Daoy (cell line): ENCODE results near the gene SRRM4. TPM values are rescaled to one million over a fixed set of nuclear protein-coding genes. Genes with fewer than 3 reads are reported as not detected.
"Not testable (repeated sequence)": the region's sequence is repeated elsewhere in the genome, so short reads cannot be mapped to it uniquely, and the experiment has no call there.

Experiments
- DNase-seq: peaks from one replicate; pipeline ENCODE4 v3.0.0-alpha.2; 2015; ENCODE audit warnings: low read depth
- total RNA-seq: library from RNA; depleted of rRNA; stranded (reverse); fragments of >200 nt; shearing (Covaris generic); gene quantifications from 2 replicates; pipeline ENCODE4 v1.2.3, GENCODE V29; 2014

Gene SRRM4
- total RNA-seq, 1 experiment from 2014 or later = not detected

DNA sequence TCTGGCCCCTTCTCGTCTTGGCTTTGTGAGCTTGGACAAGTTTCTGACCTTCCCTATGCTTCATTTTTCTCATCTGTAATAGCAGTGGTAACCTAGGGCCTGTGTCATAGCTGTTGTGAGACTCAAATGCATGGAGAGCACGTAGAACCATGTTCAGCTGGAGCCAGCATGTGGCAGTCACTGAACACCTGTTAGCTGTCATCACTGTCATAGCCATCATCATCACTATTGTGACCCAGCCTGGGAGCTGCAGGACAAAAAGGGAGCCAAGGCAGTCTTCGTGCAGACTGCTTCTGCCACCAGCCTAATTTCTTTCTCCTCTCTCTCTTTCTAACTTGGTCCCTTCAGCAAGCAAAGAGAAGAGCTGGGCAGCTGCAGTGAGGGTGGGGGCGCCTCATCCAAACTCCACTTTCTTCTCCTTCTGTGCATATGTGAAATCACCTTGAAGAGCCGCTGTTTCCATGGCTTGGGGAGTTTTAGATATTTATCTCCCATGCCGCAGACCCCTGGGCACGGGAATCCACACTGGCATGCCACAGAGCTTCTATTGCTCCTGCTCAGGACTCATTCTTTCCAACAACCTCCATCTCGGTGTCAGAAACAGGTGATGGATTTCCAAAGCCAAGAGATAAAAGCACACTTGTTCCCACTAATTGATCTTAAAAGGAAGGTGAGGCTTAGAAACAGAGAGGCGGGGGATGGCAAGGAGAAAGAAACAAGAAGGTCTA, 87.0 kb downstream of the SRRM4 start:
- no peak for DNase-seq

DNA sequence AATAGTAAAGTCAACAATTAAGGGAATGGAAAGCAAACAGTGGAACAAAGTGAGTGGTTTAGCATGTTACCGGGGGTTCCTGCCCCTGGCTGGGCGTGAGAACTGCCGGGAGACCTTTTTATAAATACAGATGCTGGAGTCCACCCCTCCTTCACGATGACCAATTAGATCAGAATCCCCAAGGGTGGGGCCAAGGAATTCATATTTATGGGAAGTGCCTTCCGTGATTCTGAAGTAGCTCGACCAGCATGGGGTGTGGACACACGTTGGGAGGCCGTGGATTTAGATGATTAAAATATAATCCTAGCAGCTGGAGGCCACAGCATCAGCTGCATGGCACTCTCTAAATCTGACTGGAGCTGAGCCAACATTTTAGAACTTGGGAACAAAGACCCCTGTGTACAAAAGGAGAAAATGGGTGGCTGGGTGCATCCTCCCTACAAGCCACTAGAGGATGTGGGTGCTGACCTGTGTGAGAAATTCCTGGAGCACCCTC, 87.9 kb downstream of the SRRM4 start:
- no peak for DNase-seq

DNA sequence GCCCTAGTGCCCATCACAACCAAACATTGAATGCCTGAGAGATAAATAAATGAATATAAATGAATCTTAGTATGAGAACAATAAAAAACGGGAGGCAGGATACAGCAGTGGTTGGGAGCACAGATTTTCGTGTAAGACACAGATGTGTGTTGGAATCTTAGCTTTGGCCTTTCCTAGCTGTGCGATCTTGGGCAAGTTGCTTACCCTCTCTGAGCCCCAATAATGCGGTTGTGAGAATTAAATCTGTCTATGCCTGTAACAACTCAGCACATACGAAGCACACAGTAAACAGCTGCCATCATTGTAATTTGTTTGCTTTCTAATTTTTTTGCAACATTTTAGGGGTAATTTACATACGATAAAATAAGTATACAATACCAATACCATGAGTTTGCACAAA, 89.8 kb downstream of the SRRM4 start:
- DNase-seq = no peak

DNA sequence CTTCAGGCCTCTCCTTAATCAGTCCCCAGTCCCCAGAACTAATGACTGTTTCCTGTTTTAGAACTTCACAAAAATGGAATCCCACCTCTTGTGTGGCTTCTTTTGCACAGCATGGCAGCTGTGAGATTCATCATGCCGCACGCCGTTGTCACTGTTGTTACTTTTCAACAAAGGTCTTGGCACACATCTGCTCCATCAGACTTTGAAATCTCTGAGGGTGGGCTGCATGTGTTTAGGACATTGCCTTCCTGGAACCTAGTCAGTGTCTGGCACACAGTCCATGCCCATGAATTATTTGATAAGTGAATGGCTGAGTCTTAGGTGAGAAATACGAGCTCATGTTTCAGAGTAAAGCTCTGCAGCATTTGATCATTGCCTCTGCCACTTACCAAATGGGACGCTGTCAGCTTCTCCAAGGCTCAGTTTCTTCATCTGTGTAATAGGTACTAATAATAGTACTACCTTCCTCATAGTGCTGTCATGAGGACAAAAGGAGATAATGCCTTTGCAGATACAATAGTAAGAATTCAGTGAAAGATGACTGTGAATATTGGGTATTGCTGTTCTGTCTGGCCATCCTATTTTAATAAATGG, 90.4 kb downstream of the SRRM4 start:
- no peak for DNase-seq

DNA sequence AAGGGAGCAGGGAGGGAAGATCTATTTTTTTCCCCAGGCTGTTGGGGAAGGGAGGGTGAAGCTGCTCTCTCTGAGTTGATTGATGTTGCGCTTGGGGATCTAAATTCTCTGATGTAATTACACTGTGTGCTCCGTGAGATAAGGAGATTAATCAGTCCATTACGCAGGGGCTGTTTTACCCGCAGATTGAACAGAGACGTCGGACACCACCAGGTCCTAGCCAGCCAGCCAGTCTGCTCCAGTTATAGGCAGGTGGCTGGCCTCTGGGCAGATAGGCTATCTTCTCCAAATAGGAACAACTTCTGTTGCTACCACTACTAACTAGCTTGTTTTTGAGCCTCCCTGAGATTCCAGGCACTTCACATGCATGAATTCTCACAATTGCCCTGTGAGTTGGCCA, 91.1 kb downstream of the SRRM4 start:
- no peak for DNase-seq

DNA sequence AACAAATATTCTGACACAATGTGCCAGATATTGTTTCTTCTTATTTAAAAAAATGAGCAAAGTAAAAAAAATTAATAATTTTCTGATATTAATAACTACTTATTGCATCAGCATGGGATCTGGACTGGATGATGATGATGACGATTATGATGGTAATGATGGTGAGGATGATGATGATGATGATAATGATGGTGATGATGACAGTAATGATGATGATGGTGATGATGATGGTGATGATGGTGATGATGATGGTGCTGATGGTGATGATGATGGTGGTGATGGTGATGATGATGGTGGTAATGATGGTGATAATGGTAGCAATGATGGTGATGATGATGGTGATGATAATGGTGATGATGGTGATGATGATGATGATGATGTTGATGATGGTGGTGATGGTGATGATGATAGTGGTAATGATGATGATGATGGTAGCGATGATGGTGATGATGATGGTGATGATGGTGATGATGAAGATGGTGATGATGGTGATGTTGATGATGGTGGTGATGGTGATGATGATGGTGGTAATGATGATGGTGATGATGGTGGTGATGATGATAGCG, 94.0 kb downstream of the SRRM4 start:
- DNase-seq = no peak

DNA sequence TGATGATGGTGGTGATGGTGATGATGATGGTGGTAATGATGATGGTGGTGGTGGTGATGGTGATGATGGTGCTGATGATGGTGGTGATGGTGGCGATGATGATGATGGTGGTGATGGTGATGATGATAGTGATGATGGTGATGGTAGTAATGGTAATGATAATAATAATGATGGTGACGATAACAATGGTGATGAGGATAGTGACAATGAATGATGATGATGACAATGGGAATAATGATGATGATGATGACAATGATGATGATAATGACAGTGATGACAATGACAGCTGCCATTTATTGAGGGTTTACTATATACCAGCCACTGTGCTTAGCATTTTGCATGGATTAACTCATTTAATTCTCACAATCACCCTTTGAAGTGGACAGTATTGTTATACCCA, 94.6 kb downstream of the SRRM4 start:
- no peak for DNase-seq

DNA sequence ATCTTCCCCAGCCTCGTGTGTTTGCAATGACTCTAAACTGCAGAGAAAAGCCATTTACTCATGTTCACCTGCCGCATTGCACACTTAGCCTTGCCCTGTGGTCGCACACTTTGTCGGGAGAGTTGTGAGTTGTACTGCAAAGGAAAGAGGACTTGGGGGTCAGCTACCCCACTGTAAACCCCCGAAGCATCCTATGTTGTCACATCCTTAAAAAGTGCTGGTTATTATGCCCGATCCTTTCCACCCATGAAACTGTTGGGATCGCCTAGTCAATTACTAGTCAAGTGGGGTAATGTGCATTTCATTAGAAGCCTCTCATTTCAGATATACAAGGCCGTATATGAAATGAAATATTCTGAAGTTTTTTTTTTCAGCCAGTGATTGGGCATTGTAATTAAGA, 98.2 kb downstream of the SRRM4 start:
- DNase-seq = no peak

DNA sequence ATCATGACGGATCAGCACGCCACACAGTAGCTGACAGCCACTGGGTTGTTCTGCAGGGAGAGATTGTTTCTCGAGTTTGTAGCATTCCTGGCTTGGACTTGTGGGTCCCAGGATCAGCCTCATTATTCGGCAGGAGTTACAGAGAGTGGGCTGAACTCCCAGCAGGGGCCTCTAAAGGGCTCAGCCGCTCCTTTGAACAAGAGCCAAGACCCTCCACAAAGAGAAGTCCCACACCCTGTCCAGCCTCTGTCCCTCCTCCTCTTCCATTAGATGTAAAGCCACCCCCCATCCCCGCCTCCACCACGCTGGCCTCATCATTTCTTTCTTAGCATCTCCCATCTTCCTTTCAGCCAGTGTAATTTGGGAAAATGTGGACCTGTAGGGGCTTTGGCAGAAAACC, 100.7 kb downstream of the SRRM4 start:
- no peak for DNase-seq

DNA sequence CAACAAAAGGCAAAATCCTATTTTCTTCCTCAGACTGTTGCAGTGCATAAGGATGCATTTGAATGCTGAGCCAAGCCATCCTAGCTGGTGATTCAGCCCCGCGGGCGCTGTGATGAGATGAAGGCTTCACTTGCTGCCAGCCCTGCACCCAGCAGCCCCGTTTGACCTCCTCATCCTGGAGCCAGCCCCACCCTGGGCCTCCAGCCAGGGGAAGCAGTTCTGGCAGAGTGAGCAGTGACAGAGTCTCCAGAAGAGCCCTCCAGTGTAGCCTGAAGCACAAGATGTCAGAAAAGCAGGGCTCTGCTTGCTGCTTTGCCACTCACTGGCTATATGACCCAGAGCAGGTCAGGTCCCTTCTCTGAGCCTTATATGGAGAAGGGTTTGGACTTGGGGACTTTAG, 101.2 kb downstream of the SRRM4 start:
- DNase-seq = no peak

DNA sequence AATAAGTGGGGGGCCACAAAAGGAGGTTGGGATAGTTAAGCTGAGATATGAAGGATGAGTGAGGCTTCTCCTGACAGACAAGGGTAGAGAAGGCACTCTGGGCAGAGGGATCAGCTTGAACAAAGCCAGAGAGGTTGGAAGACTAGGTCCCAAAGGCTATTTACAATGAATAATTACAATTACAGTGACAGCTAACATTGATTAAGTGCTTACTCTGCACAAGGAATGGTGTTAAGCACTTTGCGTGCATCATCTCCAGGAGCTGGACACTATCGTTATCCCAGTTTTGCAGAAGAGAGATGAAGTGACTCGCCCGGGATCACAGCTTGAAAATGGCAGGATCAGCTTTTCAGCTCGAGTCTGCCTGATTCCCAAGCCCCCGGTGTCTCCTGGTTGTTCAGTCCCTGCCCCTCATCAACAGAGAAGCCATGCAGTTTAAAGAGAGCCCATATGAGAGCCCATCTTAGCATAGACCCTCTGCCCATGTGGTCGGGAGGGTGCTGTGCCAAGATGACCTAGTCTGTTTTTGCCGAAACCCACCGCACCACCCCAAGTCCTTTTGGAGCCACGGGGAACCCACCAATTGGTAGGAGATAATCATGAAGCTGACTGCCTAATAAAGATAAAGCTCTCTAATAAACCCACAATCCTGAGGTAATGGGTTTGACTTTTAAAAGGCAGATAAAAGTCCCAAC, 107.5 kb downstream of the SRRM4 start:
- no peak for DNase-seq

DNA sequence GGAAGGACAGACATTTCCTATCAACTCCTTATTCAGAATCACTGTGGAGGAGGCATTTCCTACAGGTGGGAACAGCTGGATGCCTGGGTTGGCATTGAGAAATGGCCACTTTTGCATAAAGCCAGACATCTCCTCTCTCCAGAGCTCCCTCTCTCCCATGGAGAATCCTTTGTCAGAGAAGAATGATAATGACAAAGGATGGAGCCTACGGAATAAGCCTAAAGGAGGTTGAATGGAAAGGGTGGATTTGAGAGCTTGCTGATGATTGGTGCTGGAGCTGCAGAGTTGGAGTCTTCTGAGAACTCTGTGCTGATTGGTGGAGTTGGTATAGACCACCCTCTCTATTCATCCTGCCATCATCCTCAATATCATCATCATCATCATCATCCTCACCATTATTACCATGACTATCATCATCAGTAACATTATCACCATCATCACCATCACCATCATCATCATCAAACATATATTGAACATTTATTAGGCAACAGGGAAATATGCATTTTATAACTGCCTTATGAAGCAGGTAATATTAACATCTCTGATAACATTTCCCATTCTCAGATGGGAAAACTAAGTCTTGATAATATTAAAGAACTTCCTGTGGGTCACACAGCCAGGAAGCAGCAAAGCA, 108.2 kb downstream of the SRRM4 start:
- DNase-seq = no peak

DNA sequence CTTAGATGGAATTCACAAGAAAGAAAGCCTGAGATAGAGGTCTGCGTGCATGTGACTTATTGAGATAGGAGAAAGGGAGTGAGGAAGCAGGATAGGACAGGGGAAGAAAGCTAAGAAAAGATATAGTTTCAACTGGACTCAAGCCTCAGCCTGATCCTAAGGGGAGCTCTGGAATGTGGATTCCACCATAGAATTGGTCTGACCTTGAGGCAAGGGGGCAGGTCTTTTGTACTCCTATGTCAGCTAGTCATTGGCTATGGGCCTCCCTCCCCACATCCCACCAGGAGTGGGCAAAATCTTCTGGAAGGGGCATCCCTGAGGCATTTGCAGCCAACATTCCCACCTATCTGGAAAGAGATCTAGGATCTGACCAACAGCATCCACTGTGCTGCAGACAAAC, 108.9 kb downstream of the SRRM4 start:
- DNase-seq = no peak

DNA sequence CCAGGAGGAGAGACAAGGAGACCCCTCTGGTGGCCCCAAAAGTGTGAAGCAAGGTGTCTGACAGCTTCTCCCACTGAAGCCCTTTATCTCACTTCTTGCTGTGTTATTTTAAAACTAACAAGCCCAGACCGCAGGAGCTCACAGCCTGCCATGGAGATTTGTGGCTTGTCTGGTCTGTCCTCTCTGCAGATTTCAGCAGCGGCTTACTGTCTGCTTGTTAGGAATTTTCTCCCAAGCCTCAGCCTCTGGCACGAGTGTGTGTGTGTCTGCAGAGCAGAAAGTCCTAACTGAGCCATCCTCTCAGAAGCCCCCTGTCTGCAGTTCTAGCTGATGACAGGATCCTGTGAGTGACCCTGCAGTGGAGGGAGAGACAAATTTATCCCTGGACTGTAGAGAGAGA, 109.5 kb downstream of the SRRM4 start:
- no peak for DNase-seq

DNA sequence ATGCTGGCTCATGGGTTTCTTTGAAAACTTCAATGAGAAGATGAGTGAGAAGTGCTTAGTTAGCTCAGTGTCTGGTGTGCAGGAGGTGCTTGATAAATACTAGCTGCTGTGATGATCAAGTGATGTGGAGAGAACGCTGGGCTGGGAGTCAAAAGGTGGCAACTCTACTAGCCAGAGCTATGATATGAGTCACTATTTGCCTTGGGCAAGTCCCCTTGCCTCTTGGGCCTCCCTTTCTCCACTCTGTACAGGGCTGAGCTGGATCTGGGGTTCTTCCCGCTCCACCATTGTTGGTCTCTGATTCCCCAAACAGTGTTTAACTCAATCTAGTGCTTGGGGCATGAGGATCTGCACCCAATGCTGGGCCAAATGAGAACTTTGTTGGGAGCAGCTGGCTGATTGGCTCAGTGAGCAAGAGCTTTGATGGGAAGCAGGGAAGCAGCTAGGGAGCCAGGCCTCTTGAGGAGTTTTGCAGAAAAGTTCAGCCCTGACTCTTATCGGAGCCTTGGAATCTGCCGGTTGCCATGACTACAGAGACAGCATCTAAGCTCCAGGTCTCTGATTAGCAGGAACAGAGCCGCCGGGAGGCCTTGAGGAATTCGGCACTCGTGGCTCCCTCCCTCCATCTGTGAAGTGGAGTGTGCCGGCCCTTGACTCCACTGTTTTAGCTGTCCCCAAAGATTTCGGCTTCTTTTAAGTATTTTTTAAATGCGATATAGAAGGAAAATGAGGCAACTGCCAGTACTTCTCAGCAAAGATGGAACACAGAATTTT, 115.3 kb downstream of the SRRM4 start:
- no peak for DNase-seq

DNA sequence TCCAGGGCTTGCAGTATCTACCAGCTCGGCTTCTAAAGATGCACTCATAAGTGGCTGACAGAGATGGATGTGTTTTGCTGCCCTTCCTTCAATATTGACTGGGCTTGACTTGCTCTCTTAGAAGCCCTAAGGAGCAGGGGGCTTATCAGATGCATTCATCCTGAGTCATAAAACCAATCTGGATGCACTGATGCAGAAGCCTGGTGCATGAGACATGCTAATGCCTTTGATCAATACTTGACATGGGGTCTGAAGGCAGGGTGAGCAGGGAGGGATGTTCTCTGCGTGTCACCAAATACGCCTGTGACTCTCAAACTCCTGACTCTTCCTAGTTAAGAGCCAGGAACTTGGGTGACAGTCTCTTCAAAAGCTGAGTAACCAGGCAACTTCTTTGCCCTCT, 119.6 kb downstream of the SRRM4 start:
- DNase-seq = no peak

DNA sequence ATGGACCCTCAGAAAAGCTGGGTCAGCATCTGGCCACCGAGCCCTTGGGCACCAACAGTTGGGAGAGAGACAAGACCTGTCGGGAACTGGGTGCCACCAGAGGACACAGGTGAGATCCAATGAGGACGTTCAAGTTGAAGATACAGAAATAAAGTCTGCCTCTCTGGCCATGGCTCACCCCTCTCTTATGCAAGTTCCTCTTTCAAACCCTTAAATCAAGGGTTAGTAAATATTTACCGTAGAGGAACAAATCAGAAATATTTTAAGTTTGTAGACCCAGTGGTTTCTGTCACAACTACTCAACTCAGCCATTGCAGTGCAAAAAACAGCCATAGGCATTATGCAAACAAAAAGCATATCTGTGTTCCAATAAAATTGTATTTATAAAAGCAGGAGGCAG, 120.9 kb downstream of the SRRM4 start:
- DNase-seq = no peak

DNA sequence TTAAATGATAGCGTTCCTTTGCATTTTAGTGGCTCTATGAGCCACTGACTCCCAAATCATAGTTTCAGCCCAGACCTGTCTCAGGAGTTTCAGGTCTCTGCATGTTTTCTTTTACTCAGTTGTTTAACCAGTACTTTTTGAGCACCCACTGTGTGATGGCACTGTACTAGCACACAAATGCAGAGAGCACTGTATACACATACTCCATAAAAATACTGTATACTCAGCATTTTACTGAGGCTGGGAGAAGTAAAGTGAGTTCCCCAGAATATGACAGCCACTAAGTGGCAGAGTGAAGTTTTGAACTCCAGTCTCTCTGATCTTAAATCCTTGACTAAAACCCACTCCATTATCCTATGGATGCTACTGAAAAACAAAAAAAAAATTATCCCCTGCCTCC, 121.4 kb downstream of the SRRM4 start:
- DNase-seq = no peak

DNA sequence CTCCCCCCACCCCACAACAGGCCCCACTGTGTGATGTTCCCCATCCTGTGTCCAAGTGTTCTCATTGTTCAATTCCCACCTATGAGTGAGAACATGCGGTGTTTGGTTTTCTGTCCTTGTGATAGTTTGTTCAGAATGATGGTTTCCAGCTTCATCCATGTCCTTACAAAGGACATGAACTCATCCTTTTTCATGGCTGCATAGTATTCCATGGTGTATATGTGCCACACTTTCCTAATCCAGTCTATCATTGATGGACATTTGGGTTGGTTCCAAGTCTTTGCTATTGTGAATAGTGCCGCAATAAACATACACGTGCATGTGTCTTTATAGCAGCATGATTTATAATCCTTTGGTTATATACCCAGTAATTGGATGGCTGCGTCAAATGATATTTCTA, 123.6 kb downstream of the SRRM4 start:
- DNase-seq = not testable (repeated sequence)

DNA sequence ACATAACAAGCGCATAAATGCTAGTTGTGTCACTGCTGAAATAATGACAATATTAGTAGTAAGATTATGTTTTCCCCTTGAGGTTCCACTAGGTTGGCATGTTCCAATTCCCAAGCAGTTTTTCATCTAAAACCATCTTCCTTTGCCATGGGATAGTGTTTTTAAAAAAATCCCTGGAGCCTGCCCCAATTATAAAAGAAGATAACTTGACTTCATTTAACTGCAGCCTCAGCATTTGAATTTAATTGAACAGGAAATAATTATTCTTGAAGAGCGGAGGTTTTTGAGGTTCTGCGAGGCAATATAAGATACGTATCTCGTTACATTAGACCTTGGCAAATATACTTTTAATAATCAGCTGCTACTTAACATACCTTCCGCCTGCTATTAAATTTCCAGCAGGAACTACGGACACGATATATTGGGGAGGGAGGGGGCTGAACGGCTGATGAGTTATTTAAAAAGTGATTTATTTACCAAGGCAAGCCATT, 132.2 kb downstream of the SRRM4 start:
- no peak for DNase-seq

DNA sequence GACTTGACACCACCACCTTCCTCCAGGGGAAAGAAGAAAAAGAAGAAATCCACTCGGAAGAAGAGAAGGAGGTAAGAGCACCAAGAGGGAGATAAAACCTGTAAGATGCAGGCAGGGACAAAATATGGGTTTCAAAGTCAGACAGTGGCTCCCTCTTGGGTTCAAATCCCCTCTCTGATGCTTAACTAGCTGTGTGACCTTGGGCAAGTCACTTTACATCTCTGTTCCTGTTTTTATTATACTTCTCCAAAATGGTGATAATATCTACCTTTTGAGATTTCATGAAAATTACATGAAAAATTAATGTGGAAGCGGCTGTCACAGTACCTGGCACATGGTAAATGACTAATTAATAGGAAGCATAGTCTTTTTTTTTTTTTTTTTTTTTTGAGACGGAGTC, 133.0 kb downstream of the SRRM4 start:
- no peak for DNase-seq
